PFSK-1 (cell line): ENCODE measurements around the gene EPS8L2.

Experiments used
- POLR2AphosphoS5 ChIP-seq: IDR thresholded peaks from 2 replicates; pipeline ENCODE4 v1.6.1; 2012; ENCODE audit warnings: low read depth, mild to moderate bottlenecking, control low read depth, low read length, moderate library complexity
- SIN3A ChIP-seq: IDR thresholded peaks from 2 replicates; pipeline ENCODE4 v1.6.1; 2012; ENCODE audit warnings: mild to moderate bottlenecking, low read length, moderate library complexity, borderline replicate concordance; ENCODE audit not compliant: insufficient read depth
- TAF1 ChIP-seq: IDR thresholded peaks from 2 replicates; pipeline ENCODE4 v1.6.1; 2012; ENCODE audit warnings: low read length, control low read depth, borderline replicate concordance; ENCODE audit not compliant: insufficient read depth
- TF ChIP-seq, protein P1 (sequence below), 2 experiments: IDR thresholded peaks; 2 replicates each; pipeline versions ENCODE4 v1.6.1 to v1.8.0; 2011 to 2012; ENCODE audit warnings: low read depth in 2 of 2, low read length in 2 of 2, control low read depth in 1 of 2, inconsistent platforms in 1 of 2, mild to moderate bottlenecking in 1 of 2, moderate library complexity in 1 of 2; ENCODE audit not compliant: insufficient read depth in 1 of 2

DNA sequence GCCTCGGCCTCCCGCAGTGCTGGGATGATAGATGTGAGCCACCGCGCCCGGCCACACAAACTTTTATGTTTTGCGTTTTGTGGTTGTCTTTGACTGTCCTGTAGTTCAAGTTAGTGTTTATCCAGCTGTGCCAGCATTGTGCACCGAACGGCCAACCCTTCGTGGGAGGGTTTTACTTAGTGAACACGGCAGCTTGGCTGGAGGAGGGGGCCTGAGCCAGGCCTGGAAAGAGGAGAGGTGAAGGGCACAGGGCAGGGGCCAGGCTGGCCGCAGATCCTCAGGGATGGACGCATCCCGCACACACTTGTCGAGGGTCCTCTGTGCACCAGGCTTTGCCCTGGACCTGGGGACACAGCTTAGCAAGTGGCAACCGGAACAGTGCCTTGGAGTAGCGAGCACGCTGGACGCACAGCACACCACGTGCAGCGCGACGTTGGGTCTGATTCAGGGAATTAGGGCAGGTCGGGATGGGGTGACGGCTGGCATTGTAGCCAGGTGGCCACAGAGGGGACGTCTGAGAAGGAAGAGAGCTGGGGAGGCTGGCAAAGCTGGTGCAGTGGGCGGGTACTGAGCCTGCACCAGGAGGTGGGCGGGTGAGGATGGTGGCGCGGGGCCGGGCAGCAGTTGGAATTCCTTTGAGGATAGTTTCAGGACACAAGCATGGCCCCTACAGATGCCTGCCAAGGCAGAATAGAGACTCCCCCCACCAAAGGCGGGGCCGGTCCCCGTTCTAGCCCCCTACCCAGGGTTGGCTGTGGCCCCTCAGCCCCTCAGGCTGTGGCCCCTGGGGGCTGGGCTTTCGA lies 13.4 kb downstream of the EPS8L2 start:
- TF ChIP-seq, protein P1, sequence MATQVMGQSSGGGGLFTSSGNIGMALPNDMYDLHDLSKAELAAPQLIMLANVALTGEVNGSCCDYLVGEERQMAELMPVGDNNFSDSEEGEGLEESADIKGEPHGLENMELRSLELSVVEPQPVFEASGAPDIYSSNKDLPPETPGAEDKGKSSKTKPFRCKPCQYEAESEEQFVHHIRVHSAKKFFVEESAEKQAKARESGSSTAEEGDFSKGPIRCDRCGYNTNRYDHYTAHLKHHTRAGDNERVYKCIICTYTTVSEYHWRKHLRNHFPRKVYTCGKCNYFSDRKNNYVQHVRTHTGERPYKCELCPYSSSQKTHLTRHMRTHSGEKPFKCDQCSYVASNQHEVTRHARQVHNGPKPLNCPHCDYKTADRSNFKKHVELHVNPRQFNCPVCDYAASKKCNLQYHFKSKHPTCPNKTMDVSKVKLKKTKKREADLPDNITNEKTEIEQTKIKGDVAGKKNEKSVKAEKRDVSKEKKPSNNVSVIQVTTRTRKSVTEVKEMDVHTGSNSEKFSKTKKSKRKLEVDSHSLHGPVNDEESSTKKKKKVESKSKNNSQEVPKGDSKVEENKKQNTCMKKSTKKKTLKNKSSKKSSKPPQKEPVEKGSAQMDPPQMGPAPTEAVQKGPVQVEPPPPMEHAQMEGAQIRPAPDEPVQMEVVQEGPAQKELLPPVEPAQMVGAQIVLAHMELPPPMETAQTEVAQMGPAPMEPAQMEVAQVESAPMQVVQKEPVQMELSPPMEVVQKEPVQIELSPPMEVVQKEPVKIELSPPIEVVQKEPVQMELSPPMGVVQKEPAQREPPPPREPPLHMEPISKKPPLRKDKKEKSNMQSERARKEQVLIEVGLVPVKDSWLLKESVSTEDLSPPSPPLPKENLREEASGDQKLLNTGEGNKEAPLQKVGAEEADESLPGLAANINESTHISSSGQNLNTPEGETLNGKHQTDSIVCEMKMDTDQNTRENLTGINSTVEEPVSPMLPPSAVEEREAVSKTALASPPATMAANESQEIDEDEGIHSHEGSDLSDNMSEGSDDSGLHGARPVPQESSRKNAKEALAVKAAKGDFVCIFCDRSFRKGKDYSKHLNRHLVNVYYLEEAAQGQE (IDR thresholded peaks at IDR 0.05; ENCODE audit: insufficient read depth in 1 of 2, low read depth in 2 of 2, low read length in 2 of 2), result no peak
- no peak for TF ChIP-seq POLR2AphosphoS5
- TF ChIP-seq TAF1, result no peak
- no peak for TF ChIP-seq SIN3A
